Testis (tissue), 2 donors: ENCODE results near the gene LGALS4.

ENCODE experiments used
- CTCF ChIP-seq, 3 experiments: fragments of 450-650 bp in 2 of 3; fragments of 200-600 bp in 1 of 3; sonication (generic) in 1 of 3; IDR thresholded peaks; one replicate each; pipeline ENCODE4 v1.5.1; 2016 to 2019; ENCODE audit warnings: antibody characterized with exemption in 3 of 3, mild to moderate bottlenecking in 2 of 3, moderate library complexity in 1 of 3
- POLR2A ChIP-seq: fragments of 450-650 bp; IDR thresholded peaks from one replicate; pipeline ENCODE4 v1.6.1; 2017; ENCODE audit warnings: antibody characterized with exemption, mild to moderate bottlenecking, moderate library complexity

GRCh38 chr19:38812009-38812840, 520 bp downstream of the LGALS4 start:
- TF ChIP-seq POLR2A, result no peak
- TF ChIP-seq CTCF (IDR thresholded peaks at IDR 0.05), result no peak
